Measurements from ENCODE around the gene KRT5. TPM values are rescaled to one million over a fixed set of nuclear protein-coding genes. Genes with fewer than 3 reads are reported as not detected.

KRT5 gene
- total RNA-seq = not detected

- ATAC-seq (no peak), DNase-seq (no peak)
- Mint-ChIP-seq H3K36me3 (ENCODE audit: low read depth) (no peaks in the 10 kb centered on the region), H3K9me3 (ENCODE audit: low read depth) (no peaks in the 10 kb centered on the region), H3K27ac (no peak within 1 kb of the TSS), H3K4me1 (no peaks in the 10 kb centered on the region), H3K27me3 (peaks cover 2% of the 10 kb centered on the region), H3K4me3 (no peak within 1 kb of the TSS)
- intact Hi-C loops (cut with DNase I, micrococcal nuclease) = no loop called here
- POLR2A ChIA-PET = no interaction called here
- CTCF ChIA-PET = interaction anchor here (0.6 kb wide), 1 partner anchor 144 kb away, joined by 3 read pairs; no protein-coding TSS in a partner anchor
Measured at GRCh38 chr12:52519826-52520662, at the start of gene KRT5. Gene KRT5 (minus strand): TSS chr12:52520394. CDS start chr12:52520296, 98 bp downstream.

- CTCF ChIA-PET = no interaction called here
Measured at GRCh38 chr12:52568111-52568510, 47.9 kb upstream of the KRT5 start.

GRCh38 chr12:52566847-52567291, 46.7 kb upstream of the KRT5 start:
- H3K9me3 Mint-ChIP-seq (ENCODE audit: low read depth) = no peaks in the 10 kb centered on the region
- intact Hi-C loops (cut with DNase I, micrococcal nuclease) = loop anchor here in 1 of 2 experiments (10.0 kb wide), 1 partner anchor 192 kb away; no protein-coding TSS in a partner anchor
- CTCF ChIA-PET = interaction anchor here (0.6 to 0.7 kb wide), 2 partner anchors 141 to 271 kb away, joined by 4 read pairs; no protein-coding TSS in a partner anchor
- no peak overlapping the region for H3K27ac Mint-ChIP-seq
- POLR2A ChIA-PET = no interaction called here
- no peak overlapping the region for H3K4me3 Mint-ChIP-seq
- ATAC-seq (no peak), DNase-seq (no peak)
- no peaks in the 10 kb centered on the region for H3K4me1 Mint-ChIP-seq
- H3K36me3 Mint-ChIP-seq (ENCODE audit: low read depth) = no peaks in the 10 kb centered on the region
- H3K27me3 Mint-ChIP-seq = no peaks in the 10 kb centered on the region

More at GRCh38 chr12:52568111-52568510, 47.9 kb upstream of the KRT5 start:
- Mint-ChIP-seq H3K4me1 (no peaks in the 10 kb centered on the region), H3K9me3 (ENCODE audit: low read depth) (no peaks in the 10 kb centered on the region), H3K27me3 (no peaks in the 10 kb centered on the region), H3K27ac (no peak overlapping the region), H3K36me3 (ENCODE audit: low read depth) (no peaks in the 10 kb centered on the region), H3K4me3 (no peak overlapping the region)
- intact Hi-C loops (cut with DNase I, micrococcal nuclease) = loop anchor here in 1 of 2 experiments (10.0 kb wide), 1 partner anchor 193 kb away; no protein-coding TSS in a partner anchor
- no peak for DNase-seq
- POLR2A ChIA-PET = no interaction called here
- ATAC-seq = no peak

GRCh38 chr12:52564582-52564981, 44.4 kb upstream of the KRT5 start:
- DNase-seq (no peak), ATAC-seq (no peak)
- intact Hi-C loops (cut with DNase I, micrococcal nuclease) = loop anchor here in 1 of 2 experiments (10.0 kb wide), 1 partner anchor 190 kb away; no protein-coding TSS in a partner anchor
- H3K4me3 Mint-ChIP-seq = no peak overlapping the region
- H3K27me3 Mint-ChIP-seq = peaks cover 3% of the 10 kb centered on the region
- POLR2A ChIA-PET = no interaction called here
- CTCF ChIA-PET = no interaction called here
- H3K36me3 Mint-ChIP-seq (ENCODE audit: low read depth) = no peaks in the 10 kb centered on the region
- no peaks in the 10 kb centered on the region for H3K9me3 Mint-ChIP-seq (ENCODE audit: low read depth)
- no peak overlapping the region for H3K27ac Mint-ChIP-seq
- no peaks in the 10 kb centered on the region for H3K4me1 Mint-ChIP-seq

GRCh38 chr12:52561880-52562449, 41.8 kb upstream of the KRT5 start:
- DNase-seq = no peak
- H3K9me3 Mint-ChIP-seq (ENCODE audit: low read depth) = no peaks in the 10 kb centered on the region
- POLR2A ChIA-PET = no interaction called here
- H3K36me3 Mint-ChIP-seq (ENCODE audit: low read depth) = no peaks in the 10 kb centered on the region
- H3K4me3 Mint-ChIP-seq = no peak overlapping the region
- peaks cover 7% of the 10 kb centered on the region for H3K27me3 Mint-ChIP-seq
- no peak overlapping the region for H3K27ac Mint-ChIP-seq
- no peaks in the 10 kb centered on the region for H3K4me1 Mint-ChIP-seq
- no peak for ATAC-seq
- CTCF ChIA-PET = interaction anchor here (0.6 to 1.3 kb wide), 2 partner anchors 197 to 418 kb away, joined by 3 to 5 read pairs; no protein-coding TSS in a partner anchor
- intact Hi-C loops (cut with DNase I, micrococcal nuclease) = loop anchor here in 1 of 2 experiments (10.0 kb wide), 1 partner anchor 187 kb away; no protein-coding TSS in a partner anchor

- ATAC-seq (no peak), DNase-seq (no peak)
- CTCF ChIA-PET = interaction anchor here (1.4 kb wide), 1 partner anchor 314 kb away, joined by 5 read pairs; no protein-coding TSS in a partner anchor
- Mint-ChIP-seq H3K27me3 (peaks cover 7% of the 10 kb centered on the region), H3K4me1 (no peaks in the 10 kb centered on the region), H3K9me3 (ENCODE audit: low read depth) (no peaks in the 10 kb centered on the region), H3K36me3 (ENCODE audit: low read depth) (no peaks in the 10 kb centered on the region), H3K4me3 (no peak overlapping the region), H3K27ac (no peak overlapping the region)
- intact Hi-C loops (cut with DNase I, micrococcal nuclease) = loop anchor here in 1 of 2 experiments (10.0 kb wide), 1 partner anchor 185 kb away; no protein-coding TSS in a partner anchor
- POLR2A ChIA-PET = interaction anchor here (0.6 kb wide), 1 partner anchor 12 kb away, joined by 4 read pairs; no protein-coding TSS in a partner anchor
Measured at GRCh38 chr12:52559979-52560378, 39.8 kb upstream of the KRT5 start.

GRCh38 chr12:52558781-52559445, 38.7 kb upstream of the KRT5 start:
- Mint-ChIP-seq H3K27me3 (peaks cover 7% of the 10 kb centered on the region), H3K4me3 (no peak overlapping the region), H3K9me3 (ENCODE audit: low read depth) (no peaks in the 10 kb centered on the region), H3K4me1 (no peaks in the 10 kb centered on the region), H3K36me3 (ENCODE audit: low read depth) (no peaks in the 10 kb centered on the region), H3K27ac (no peak overlapping the region)
- ChIA-PET POLR2A (no interaction called here), CTCF (interaction anchor here (0.6 to 1.4 kb wide), 3 partner anchors 20 to 315 kb away, joined by 3 to 5 read pairs (median 5); no protein-coding TSS in a partner anchor)
- ATAC-seq (no peak), DNase-seq (no peak)
- intact Hi-C loops (cut with DNase I, micrococcal nuclease) = no loop called here

GRCh38 chr12:52557476-52557875, 37.3 kb upstream of the KRT5 start:
- no peaks in the 10 kb centered on the region for H3K9me3 Mint-ChIP-seq (ENCODE audit: low read depth)
- DNase-seq = no peak
- ATAC-seq = no peak
- POLR2A ChIA-PET = no interaction called here
- no peaks in the 10 kb centered on the region for H3K36me3 Mint-ChIP-seq (ENCODE audit: low read depth)
- H3K4me1 Mint-ChIP-seq = no peaks in the 10 kb centered on the region
- H3K4me3 Mint-ChIP-seq = no peak overlapping the region
- H3K27ac Mint-ChIP-seq = no peak overlapping the region
- CTCF ChIA-PET = interaction anchor here (1.2 kb wide), 1 partner anchor 22 kb away, joined by 3 read pairs; no protein-coding TSS in a partner anchor
- intact Hi-C loops (cut with DNase I, micrococcal nuclease) = no loop called here
- H3K27me3 Mint-ChIP-seq = peaks cover 7% of the 10 kb centered on the region

- ATAC-seq (no peak), DNase-seq (no peak)
- H3K4me3 Mint-ChIP-seq = no peak overlapping the region
- no peak overlapping the region for H3K27ac Mint-ChIP-seq
- no peaks in the 10 kb centered on the region for H3K4me1 Mint-ChIP-seq
- H3K27me3 Mint-ChIP-seq = peaks cover 6% of the 10 kb centered on the region
- no peaks in the 10 kb centered on the region for H3K9me3 Mint-ChIP-seq (ENCODE audit: low read depth)
- CTCF ChIA-PET = interaction anchor here (0.6 to 1.9 kb wide), 2 partner anchors 24 to 325 kb away, joined by 3 to 6 read pairs; no protein-coding TSS in a partner anchor
- no peaks in the 10 kb centered on the region for H3K36me3 Mint-ChIP-seq (ENCODE audit: low read depth)
- intact Hi-C loops (cut with DNase I, micrococcal nuclease) = no loop called here
- POLR2A ChIA-PET = no interaction called here
Measured at GRCh38 chr12:52555577-52555976, 35.4 kb upstream of the KRT5 start.

- POLR2A ChIA-PET = no interaction called here
- H3K36me3 Mint-ChIP-seq (ENCODE audit: low read depth) = no peaks in the 10 kb centered on the region
- CTCF ChIA-PET = interaction anchor here (1.1 kb wide), 1 partner anchor 325 kb away, joined by 3 read pairs; no protein-coding TSS in a partner anchor
Measured at GRCh38 chr12:52552681-52553195, 32.5 kb upstream of the KRT5 start, which contains the start of gene KRT71. Gene KRT71 (minus strand): TSS chr12:52553145. CDS start chr12:52553077, 68 bp downstream.

GRCh38 chr12:52552055-52552454, 31.9 kb upstream of the KRT5 start:
- no peaks in the 10 kb centered on the region for H3K36me3 Mint-ChIP-seq (ENCODE audit: low read depth)
- ATAC-seq (no peak), DNase-seq (no peak)
- ChIA-PET CTCF (no interaction called here), POLR2A (no interaction called here)
- no peak overlapping the region for H3K4me3 Mint-ChIP-seq
- intact Hi-C loops (cut with DNase I, micrococcal nuclease) = no loop called here
- no peaks in the 10 kb centered on the region for H3K4me1 Mint-ChIP-seq
- no peak overlapping the region for H3K27ac Mint-ChIP-seq
- H3K9me3 Mint-ChIP-seq (ENCODE audit: low read depth) = no peaks in the 10 kb centered on the region
- H3K27me3 Mint-ChIP-seq = peaks cover 2% of the 10 kb centered on the region

More at GRCh38 chr12:52552681-52553195, 32.5 kb upstream of the KRT5 start, which contains the start of gene KRT71:
- Mint-ChIP-seq H3K27me3 (peaks cover 2% of the 10 kb centered on the region), H3K4me3 (no peak within 1 kb of the TSS), H3K9me3 (ENCODE audit: low read depth) (no peaks in the 10 kb centered on the region), H3K27ac (no peak within 1 kb of the TSS), H3K4me1 (no peaks in the 10 kb centered on the region)
- no peak for DNase-seq
- no peak for ATAC-seq
- intact Hi-C loops (cut with DNase I, micrococcal nuclease) = no loop called here

Measured in activated CD4-positive, alpha-beta T cell treated with anti-CD3 and anti-CD28 coated beads for 36 hours (primary cell).